H1 (cell line): ENCODE data around the gene HS1BP3. TPM values are rescaled to one million over a fixed set of nuclear protein-coding genes. Genes with fewer than 3 reads are reported as not detected.

Experiments
- EZH2 ChIP-seq: fragments of 200-600 bp; sonication (generic); IDR thresholded peaks from 2 replicates; pipeline ENCODE4 v1.7.1; 2012; ENCODE audit warnings: low read depth, mild to moderate bottlenecking, moderate library complexity, low read length, inconsistent platforms; ENCODE audit not compliant: severe bottlenecking
- polyA plus RNA-seq, 7 experiments: library from polyadenylated mRNA; depleted of rRNA in 3 of 7; stranded (reverse) in 5 of 7; unstranded in 2 of 7; fragments of >200 nt in 5 of 7; fragments of 200-250 nt in 2 of 7; gene quantifications; 1 replicate in 5 of 7; 2 replicates in 1 of 7; 4 replicates in 1 of 7; pipeline versions ENCODE4 v1.2.1 to v1.2.3, GENCODE V29; 2011 to 2013; ENCODE audit warnings: missing spikeins in 2 of 7, mixed read lengths in 2 of 7
- total RNA-seq: library from RNA; stranded (reverse); fragmentation: NEBNext Ultra II Directional; extraction: Animal tissue kit (Norgen Biotek cat#: 25700); gene quantifications from 2 replicates; pipeline ENCODE4 v1.2.1, GENCODE V29; 2021

Gene HS1BP3
- total and polyA plus RNA-seq, 2 of the 8 experiments (the other 6 are each of a cell fraction or from before 2014, with no cell fraction given): 11.1 to 11.3 TPM

DNA sequence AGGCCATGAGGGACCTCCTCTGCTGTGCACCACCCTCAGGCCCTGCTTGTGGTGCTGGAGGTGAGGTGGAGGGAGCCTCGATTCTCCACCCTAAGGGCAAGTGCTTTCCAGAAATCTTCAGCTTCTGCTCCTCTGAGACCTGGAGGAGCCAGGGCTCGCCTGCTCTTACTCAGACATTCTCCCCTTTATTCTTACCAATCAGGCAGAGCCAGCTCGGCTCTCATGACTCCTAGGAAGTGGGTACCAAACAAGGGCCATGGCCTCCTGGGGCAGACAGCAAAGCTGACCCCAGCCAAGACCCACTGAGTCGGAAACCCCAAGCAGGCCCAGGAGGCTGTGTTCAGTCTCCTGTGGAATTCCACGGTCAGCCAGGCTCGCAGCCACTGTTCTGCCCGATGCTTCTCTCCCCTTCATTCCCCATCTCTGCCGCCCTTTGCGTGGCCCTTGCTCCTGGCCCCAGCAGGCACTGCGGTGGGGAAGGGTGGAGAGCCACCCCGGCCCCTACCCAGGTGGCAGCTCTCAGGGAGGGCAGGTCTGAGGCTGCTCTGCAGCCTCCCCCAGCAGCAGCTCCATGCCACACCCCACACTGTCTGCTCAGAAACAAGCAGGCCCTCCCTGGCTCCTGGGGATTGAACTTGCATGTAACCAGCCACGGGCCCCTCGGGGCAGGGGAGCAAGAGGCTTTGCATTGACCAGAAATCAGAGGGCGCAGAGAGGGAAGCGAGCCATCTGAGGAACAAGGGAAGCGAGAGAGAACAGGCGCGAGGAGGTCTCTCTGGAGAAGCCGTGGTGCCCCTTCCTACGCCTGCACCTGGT, 24.0 kb downstream of the HS1BP3 start (continued):
- no peak for TF ChIP-seq EZH2
